SH-SY5Y (cell line): ENCODE measurements around the gene MECP2.

Experiments used
- GATA2 ChIP-seq: IDR thresholded peaks from 2 replicates; pipeline ENCODE4 v1.6.1; 2011; ENCODE audit warnings: mild to moderate bottlenecking, low read depth, low read length
- GATA3 ChIP-seq: IDR thresholded peaks from 2 replicates; pipeline ENCODE4 v1.6.1; 2011; ENCODE audit warnings: low read depth, mild to moderate bottlenecking, low read length, moderate library complexity

DNA sequence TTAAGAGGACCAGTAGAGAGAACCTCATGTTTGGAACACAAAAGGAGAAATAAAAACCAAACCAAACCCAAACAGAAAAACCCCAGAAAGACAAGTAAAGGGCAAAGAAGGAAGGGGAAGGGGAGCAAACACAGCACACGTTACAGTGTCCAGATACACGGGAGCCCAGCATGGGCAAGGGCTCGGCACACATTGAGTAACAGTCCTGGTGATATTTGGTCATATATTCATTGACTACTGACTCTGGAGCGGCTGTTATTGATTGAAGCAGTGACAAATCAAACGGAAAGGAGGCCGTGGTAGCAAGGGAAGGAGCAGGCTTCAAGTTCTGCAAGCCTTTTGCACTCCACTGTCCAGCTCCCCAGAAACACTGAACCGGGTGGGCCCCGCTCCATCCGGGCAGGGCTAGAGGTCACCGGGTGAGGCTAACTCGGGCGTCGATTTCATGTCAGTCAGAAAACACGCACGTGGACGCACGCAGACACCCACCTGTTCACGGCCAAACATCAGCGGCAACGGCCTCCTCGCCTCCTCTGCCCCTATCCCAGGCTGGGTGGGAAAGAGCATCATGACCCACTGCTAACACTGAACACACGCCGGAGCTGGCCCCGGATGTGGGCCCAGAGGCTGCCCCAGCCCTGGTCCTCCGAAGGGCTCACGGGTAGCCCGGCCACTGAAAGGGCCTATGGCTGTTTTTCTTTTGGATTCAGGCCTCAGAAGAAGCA, 74.1 kb downstream of the MECP2 start:
- TF ChIP-seq GATA3 (no peak), GATA2 (no peak)
